GM12878 (cell line): ENCODE results near the gene TAGLN. TPM values are rescaled to one million over a fixed set of nuclear protein-coding genes. Genes with fewer than 3 reads are reported as not detected.
A peak's percentile ranks its signal among the peaks of the same experiment; 100 is the strongest.

ENCODE experiments used
- ATAC-seq: fragments of 200-7000 bp; cut with Tn5 transposase; 3 replicates; pipeline ENCODE4 v1.9.1; 2020; ENCODE audit warnings: mild to moderate bottlenecking, moderate library complexity
- BruUV-seq: library from RNA; stranded (reverse); fragments of 400-500 nt; replicated peaks from 2 replicates; lab custom pipeline; 2021; lab: Mats Ljungman, UMichigan
- CTCF ChIA-PET: fragments of 300-600 bp; sonication (Branson Sonifier 250); formaldehyde crosslinking; extraction: SDS; loops from one replicate; lab custom pipeline; 2021; ENCODE audit warnings: inconsistent platforms; lab: Yijun Ruan, JAX
- POLR2A ChIA-PET: fragments of 350-600 bp; formaldehyde crosslinking; extraction: SDS; loops from one replicate; lab custom pipeline; 2021; ENCODE audit warnings: inconsistent platforms; lab: Charles Lee
- RAD21 ChIA-PET: fragments of 300-600 bp; sonication (Branson Sonifier 250); formaldehyde crosslinking; loops from one replicate; lab custom pipeline; 2023; ENCODE audit warnings: antibody characterized with exemption; ENCODE audit not compliant: unreplicated experiment; lab: Charles Lee
- SMC1A ChIA-PET: fragments of 300-600 bp; sonication (Branson Sonifier 250); formaldehyde crosslinking; loops from one replicate; lab custom pipeline; 2023; ENCODE audit not compliant: unreplicated experiment, uncharacterized antibody; lab: Charles Lee
- DNase-seq: peaks from one replicate; pipeline ENCODE4 v3.0.0-alpha.2; 2011; ENCODE audit warnings: low read depth, low spot score
- FAIRE-seq: peaks from 3 replicates; lab custom pipeline; 2011; peaks lifted over from hg19 to GRCh38; lab: Jason Lieb, UNC
- H2AFZ ChIP-seq: 2 replicates; pipeline ENCODE4 v1.6.0; 2011; ENCODE audit warnings: low read depth, low read length, control low read depth; ENCODE audit not compliant: control insufficient read depth
- H3K27ac ChIP-seq: 2 replicates; pipeline ENCODE4 v1.5.1; 2011; ENCODE audit warnings: control low read depth; ENCODE audit not compliant: control insufficient read depth, insufficient read depth
- H3K27me3 ChIP-seq, 2 experiments: replicated peaks in 1 of 2; 2 replicates each; pipeline versions ENCODE4 v1.6.0 to v1.6.1; 2011; ENCODE audit warnings: low read length in 1 of 2; ENCODE audit not compliant: control insufficient read depth in 2 of 2, insufficient read depth in 2 of 2
- H3K36me3 ChIP-seq, 2 experiments: 2 replicates each; pipeline ENCODE4 v1.5.1; 2011; ENCODE audit warnings: low read length in 1 of 2; ENCODE audit not compliant: control insufficient read depth in 2 of 2, insufficient read depth in 2 of 2
- H3K4me1 ChIP-seq: 2 replicates; pipeline ENCODE4 v1.6.1; 2011; ENCODE audit warnings: mild to moderate bottlenecking, low read length, moderate library complexity, mixed read lengths; ENCODE audit not compliant: control insufficient read depth, insufficient read depth
- H3K4me2 ChIP-seq: 2 replicates; pipeline ENCODE4 v1.6.0; 2011; ENCODE audit warnings: control low read depth; ENCODE audit not compliant: control insufficient read depth, insufficient read depth
- H3K4me3 ChIP-seq: fragments of 200-600 bp; sonication (generic); 2 replicates; pipeline ENCODE4 v1.5.1; 2016
- H3K79me2 ChIP-seq: 2 replicates; pipeline ENCODE4 v1.6.0; 2011; ENCODE audit warnings: low read length; ENCODE audit not compliant: control insufficient read depth, insufficient read depth
- H3K9ac ChIP-seq: 2 replicates; pipeline ENCODE4 v1.8.0; 2011; ENCODE audit warnings: low read length, control low read depth, mixed read lengths; ENCODE audit not compliant: control insufficient read depth, insufficient read depth
- H3K9me3 ChIP-seq: replicated peaks from 3 replicates; pipeline ENCODE4 v1.5.1; 2011; ENCODE audit warnings: mild to moderate bottlenecking, low read length; ENCODE audit not compliant: control insufficient read depth, insufficient read depth
- H4K20me1 ChIP-seq: 2 replicates; pipeline ENCODE4 v1.6.0; 2011; ENCODE audit not compliant: control insufficient read depth, insufficient read depth
- BCL3 ChIP-seq: IDR thresholded peaks from 2 replicates; pipeline ENCODE4 v1.6.1; 2011; ENCODE audit warnings: borderline replicate concordance, low read depth, mild to moderate bottlenecking, moderate library complexity, low read length; ENCODE audit not compliant: insufficient read depth, poor library complexity, severe bottlenecking
- EP300 ChIP-seq, 2 experiments: fragments of 150-350 bp in 1 of 2; IDR thresholded peaks; 2 replicates each; pipeline ENCODE4 v1.6.1; 2011 to 2012; ENCODE audit warnings: low read depth in 2 of 2, low read length in 2 of 2, borderline replicate concordance in 1 of 2, improper control_type of control experiment in 1 of 2, inconsistent platforms in 1 of 2; ENCODE audit not compliant: control insufficient read depth in 1 of 2
- FOXK2 ChIP-seq: fragments of 450-650 bp; IDR thresholded peaks from 2 replicates; pipeline ENCODE4 v1.6.1; 2017; ENCODE audit warnings: mild to moderate bottlenecking, moderate library complexity
- HDGF ChIP-seq: fragments of 450-650 bp; IDR thresholded peaks from 2 replicates; pipeline ENCODE4 v1.6.1; 2016; ENCODE audit warnings: antibody characterized with exemption
- JUNB ChIP-seq: IDR thresholded peaks from 2 replicates; pipeline ENCODE4 v1.6.1; 2016; ENCODE audit warnings: antibody characterized with exemption, mild to moderate bottlenecking
- MEF2B ChIP-seq: fragments of 450-650 bp; IDR thresholded peaks from 2 replicates; pipeline ENCODE4 v1.6.1; 2018; ENCODE audit warnings: mild to moderate bottlenecking, moderate library complexity; ENCODE audit not compliant: partially characterized antibody, poor library complexity, severe bottlenecking
- MYB ChIP-seq: fragments of 150-350 bp; IDR thresholded peaks from 2 replicates; pipeline ENCODE4 v1.6.1; 2014; ENCODE audit warnings: mild to moderate bottlenecking, low read depth, low read length, borderline replicate concordance
- PAX8 ChIP-seq: fragments of 450-650 bp; IDR thresholded peaks from 2 replicates; pipeline ENCODE4 v1.6.1; 2017; ENCODE audit warnings: mild to moderate bottlenecking, moderate library complexity
- RELA ChIP-seq: fragments of 450-650 bp; IDR thresholded peaks from 2 replicates; pipeline ENCODE4 v1.8.0; 2014; ENCODE audit warnings: borderline replicate concordance; ENCODE audit not compliant: partially characterized antibody
- ZNF207 ChIP-seq: fragments of 450-650 bp; IDR thresholded peaks from 2 replicates; pipeline ENCODE4 v1.6.1; 2014; ENCODE audit warnings: antibody characterized with exemption, mild to moderate bottlenecking, borderline replicate concordance
- WGBS: methylation state at CpG from one replicate; pipeline ENCODE4 v1.1.6; 2016; ENCODE audit warnings: low lambda C conversion rate; ENCODE audit not compliant: insufficient replicate concordance, insufficient coverage; ENCODE audit errors: missing lambda C conversion rate; 5-methylcytosine and 5-hydroxymethylcytosine counted together
- in situ Hi-C: fragments of 300-500 bp; cut with MboI; formaldehyde crosslinking; loops from 9 replicates; pipeline ENCODE4 v1.14.3; 2018; ENCODE audit warnings: mixed read lengths
- intact Hi-C: fragments of 100-400 bp; cut with micrococcal nuclease; formaldehyde crosslinking; loops from one replicate; pipeline ENCODE4 v1.14.2; 2022; ENCODE audit not compliant: unreplicated experiment
- polyA plus RNA-seq, 11 experiments: library from polyadenylated mRNA; depleted of rRNA in 4 of 11; unstranded in 6 of 11; stranded (reverse) in 5 of 11; fragments of >200 nt; fragmentation: Nextera tagmentation in 4 of 11; fragmentation: Illumina TruSeq in 1 of 11; extraction: Ambion mirVana in 4 of 11; extraction: Trizol in 1 of 11; gene quantifications; 1 replicate in 1 of 11; 2 replicates in 10 of 11; pipeline versions ENCODE4 v1.2.1 to v1.2.3, GENCODE V29; 2011 to 2016; ENCODE audit warnings: inconsistent platforms in 2 of 11, missing spikeins in 2 of 11, low read depth in 1 of 11
- total RNA-seq, 4 experiments: library from RNA; depleted of rRNA in 3 of 4; stranded (reverse); fragments of >200 nt in 3 of 4; fragmentation: Illumina TruSeq in 1 of 4; extraction: Trizol in 1 of 4; gene quantifications; 2 replicates each; pipeline versions ENCODE4 v1.2.1 to v1.2.3, GENCODE V29; 2013 to 2021
- TF ChIP-seq, protein P1 (sequence below): IDR thresholded peaks from 2 replicates; pipeline ENCODE4 v1.6.1; 2011; ENCODE audit warnings: borderline replicate concordance, low read depth, mild to moderate bottlenecking, moderate library complexity, mixed read lengths, low read length; ENCODE audit not compliant: insufficient read depth; ENCODE audit errors: extremely low read length
- TF ChIP-seq, protein P2 (sequence below): fragments of 450-650 bp; IDR thresholded peaks from 2 replicates; pipeline ENCODE4 v1.6.1; 2017; ENCODE audit warnings: mild to moderate bottlenecking, moderate library complexity
- TF ChIP-seq, protein P3 (sequence below): fragments of 450-650 bp; IDR thresholded peaks from 2 replicates; pipeline ENCODE4 v1.6.1; 2018; ENCODE audit warnings: mild to moderate bottlenecking, low read depth, moderate library complexity; ENCODE audit not compliant: partially characterized antibody

TAGLN gene
- total and polyA plus RNA-seq, 10 of the 15 experiments (the other 5 are each of a cell fraction or from before 2014, with no cell fraction given), result 0.26 to 4.6 (median 1.7) TPM

GRCh38 chr11:117232911-117233409 lies 33.8 kb downstream of the TAGLN start:
- peaks cover 46% of the 10 kb centered on the region for H3K79me2 ChIP-seq
- CTCF ChIA-PET, result interaction anchor here (0.6 to 17.3 kb wide), 4 partner anchors 12 to 380 kb away, joined by 3 to 422 read pairs (median 6); partner anchors contain the start of gene SIDT2
- H2AFZ ChIP-seq, result peak overlapping the region; percentile 69
- no TSS peak for BruUV-seq
- WGBS, result 7% methylated on average over 22 of the region's 27 CpGs
- POLR2A ChIA-PET, result interaction anchor here (3.6 kb wide), 1 partner anchor 53 kb away, joined by 51 read pairs; the partner anchor contains the start of gene SIDT2
- in situ Hi-C loops, result no loop called here
- intact Hi-C loops, result loop anchor here (2.0 to 5.0 kb wide), 2 partner anchors 94 to 584 kb away; partner anchors contain the start of gene CEP164
- no peaks in the 10 kb centered on the region for H3K27me3 ChIP-seq
- no peak for FAIRE-seq
- peak overlapping the region; percentile 64 for H3K27ac ChIP-seq
- RAD21 ChIA-PET, result interaction anchor here (9.9 kb wide), 1 partner anchor 52 kb away, joined by 159 read pairs; the partner anchor contains the start of gene SIDT2
- H3K4me1 ChIP-seq, result peaks cover 9% of the 10 kb centered on the region
- H3K36me3 ChIP-seq, result peaks cover 6 to 8% of the 10 kb centered on the region in 2 experiments; a peak in 3 of 4 replicates
- peak; percentile 27 for ATAC-seq
- peak overlapping the region; percentile 92 for H3K4me2 ChIP-seq
- H3K9ac ChIP-seq, result peak overlapping the region; percentile 82
- H3K4me3 ChIP-seq, result peak overlapping the region; percentile 89
- SMC1A ChIA-PET, result interaction anchor here (12.2 kb wide), 1 partner anchor 52 kb away, joined by 187 read pairs; the partner anchor contains the start of gene SIDT2
- no peaks in the 10 kb centered on the region for H3K9me3 ChIP-seq
- no peak for DNase-seq
- H4K20me1 ChIP-seq, result no peaks in the 10 kb centered on the region
- TF ChIP-seq FOXK2, result no peak
- no peak for TF ChIP-seq ZNF207
- TF ChIP-seq MYB, result no peak
- no peak for TF ChIP-seq EP300 (IDR thresholded peaks at IDR 0.05; ENCODE audit: borderline replicate concordance in 1 of 2, control insufficient read depth in 1 of 2, low read depth in 2 of 2, low read length in 2 of 2)
- TF ChIP-seq JUNB, result no peak
- TF ChIP-seq BCL3, result no peak
- TF ChIP-seq, protein P1, sequence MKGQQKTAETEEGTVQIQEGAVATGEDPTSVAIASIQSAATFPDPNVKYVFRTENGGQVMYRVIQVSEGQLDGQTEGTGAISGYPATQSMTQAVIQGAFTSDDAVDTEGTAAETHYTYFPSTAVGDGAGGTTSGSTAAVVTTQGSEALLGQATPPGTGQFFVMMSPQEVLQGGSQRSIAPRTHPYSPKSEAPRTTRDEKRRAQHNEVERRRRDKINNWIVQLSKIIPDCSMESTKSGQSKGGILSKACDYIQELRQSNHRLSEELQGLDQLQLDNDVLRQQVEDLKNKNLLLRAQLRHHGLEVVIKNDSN, result no peak
- no peak for TF ChIP-seq PAX8
- no peak for TF ChIP-seq RELA
- TF ChIP-seq, protein P2, sequence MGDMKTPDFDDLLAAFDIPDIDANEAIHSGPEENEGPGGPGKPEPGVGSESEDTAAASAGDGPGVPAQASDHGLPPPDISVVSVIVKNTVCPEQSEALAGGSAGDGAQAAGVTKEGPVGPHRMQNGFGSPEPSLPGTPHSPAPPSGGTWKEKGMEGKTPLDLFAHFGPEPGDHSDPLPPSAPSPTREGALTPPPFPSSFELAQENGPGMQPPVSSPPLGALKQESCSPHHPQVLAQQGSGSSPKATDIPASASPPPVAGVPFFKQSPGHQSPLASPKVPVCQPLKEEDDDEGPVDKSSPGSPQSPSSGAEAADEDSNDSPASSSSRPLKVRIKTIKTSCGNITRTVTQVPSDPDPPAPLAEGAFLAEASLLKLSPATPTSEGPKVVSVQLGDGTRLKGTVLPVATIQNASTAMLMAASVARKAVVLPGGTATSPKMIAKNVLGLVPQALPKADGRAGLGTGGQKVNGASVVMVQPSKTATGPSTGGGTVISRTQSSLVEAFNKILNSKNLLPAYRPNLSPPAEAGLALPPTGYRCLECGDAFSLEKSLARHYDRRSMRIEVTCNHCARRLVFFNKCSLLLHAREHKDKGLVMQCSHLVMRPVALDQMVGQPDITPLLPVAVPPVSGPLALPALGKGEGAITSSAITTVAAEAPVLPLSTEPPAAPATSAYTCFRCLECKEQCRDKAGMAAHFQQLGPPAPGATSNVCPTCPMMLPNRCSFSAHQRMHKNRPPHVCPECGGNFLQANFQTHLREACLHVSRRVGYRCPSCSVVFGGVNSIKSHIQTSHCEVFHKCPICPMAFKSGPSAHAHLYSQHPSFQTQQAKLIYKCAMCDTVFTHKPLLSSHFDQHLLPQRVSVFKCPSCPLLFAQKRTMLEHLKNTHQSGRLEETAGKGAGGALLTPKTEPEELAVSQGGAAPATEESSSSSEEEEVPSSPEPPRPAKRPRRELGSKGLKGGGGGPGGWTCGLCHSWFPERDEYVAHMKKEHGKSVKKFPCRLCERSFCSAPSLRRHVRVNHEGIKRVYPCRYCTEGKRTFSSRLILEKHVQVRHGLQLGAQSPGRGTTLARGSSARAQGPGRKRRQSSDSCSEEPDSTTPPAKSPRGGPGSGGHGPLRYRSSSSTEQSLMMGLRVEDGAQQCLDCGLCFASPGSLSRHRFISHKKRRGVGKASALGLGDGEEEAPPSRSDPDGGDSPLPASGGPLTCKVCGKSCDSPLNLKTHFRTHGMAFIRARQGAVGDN, result no peak
- TF ChIP-seq HDGF, result no peak
- TF ChIP-seq, protein P3, sequence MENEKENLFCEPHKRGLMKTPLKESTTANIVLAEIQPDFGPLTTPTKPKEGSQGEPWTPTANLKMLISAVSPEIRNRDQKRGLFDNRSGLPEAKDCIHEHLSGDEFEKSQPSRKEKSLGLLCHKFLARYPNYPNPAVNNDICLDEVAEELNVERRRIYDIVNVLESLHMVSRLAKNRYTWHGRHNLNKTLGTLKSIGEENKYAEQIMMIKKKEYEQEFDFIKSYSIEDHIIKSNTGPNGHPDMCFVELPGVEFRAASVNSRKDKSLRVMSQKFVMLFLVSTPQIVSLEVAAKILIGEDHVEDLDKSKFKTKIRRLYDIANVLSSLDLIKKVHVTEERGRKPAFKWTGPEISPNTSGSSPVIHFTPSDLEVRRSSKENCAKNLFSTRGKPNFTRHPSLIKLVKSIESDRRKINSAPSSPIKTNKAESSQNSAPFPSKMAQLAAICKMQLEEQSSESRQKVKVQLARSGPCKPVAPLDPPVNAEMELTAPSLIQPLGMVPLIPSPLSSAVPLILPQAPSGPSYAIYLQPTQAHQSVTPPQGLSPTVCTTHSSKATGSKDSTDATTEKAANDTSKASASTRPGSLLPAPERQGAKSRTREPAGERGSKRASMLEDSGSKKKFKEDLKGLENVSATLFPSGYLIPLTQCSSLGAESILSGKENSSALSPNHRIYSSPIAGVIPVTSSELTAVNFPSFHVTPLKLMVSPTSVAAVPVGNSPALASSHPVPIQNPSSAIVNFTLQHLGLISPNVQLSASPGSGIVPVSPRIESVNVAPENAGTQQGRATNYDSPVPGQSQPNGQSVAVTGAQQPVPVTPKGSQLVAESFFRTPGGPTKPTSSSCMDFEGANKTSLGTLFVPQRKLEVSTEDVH, result no peak
- TF ChIP-seq MEF2B, result no peak
